K562 (cell line): ENCODE results near the gene TXNRD2. TPM values are rescaled to one million over a fixed set of nuclear protein-coding genes. Genes with fewer than 3 reads are reported as not detected.
A peak's percentile ranks its signal among the peaks of the same experiment; 100 is the strongest.

Source experiments
- CHD2 ChIP-seq: IDR thresholded peaks from 2 replicates; pipeline ENCODE4 v1.6.1; 2011; ENCODE audit warnings: low read depth, low read length
- ETS1 ChIP-seq: conservative IDR thresholded peaks from 2 replicates; pipeline ENCODE4 v1.6.1; 2011; ENCODE audit warnings: low read depth, mild to moderate bottlenecking, low read length; ENCODE audit not compliant: control insufficient read depth
- ETV1 ChIP-seq: fragments of 450-650 bp; conservative IDR thresholded peaks from 2 replicates; pipeline ENCODE4 v1.6.1; 2016; ENCODE audit warnings: missing genetic modification characterization, control low read depth, low read depth, missing compliant biosample characterization
- HMGXB4 ChIP-seq: sonication (generic); formaldehyde crosslinking; IDR thresholded peaks from 2 replicates; pipeline ENCODE4 v1.8.1; 2023; ENCODE audit warnings: mild to moderate bottlenecking, missing genetic modification reagents
- KLF1 ChIP-seq: fragments of 450-650 bp; IDR thresholded peaks from 2 replicates; pipeline ENCODE4 v1.6.1; 2016; ENCODE audit warnings: missing genetic modification characterization, missing compliant biosample characterization
- L3MBTL2 ChIP-seq: fragments of 450-650 bp; IDR thresholded peaks from 2 replicates; pipeline ENCODE4 v1.6.1; 2016; ENCODE audit warnings: mild to moderate bottlenecking, moderate library complexity
- MLX ChIP-seq, 2 experiments: fragments of 450-650 bp in 1 of 2; sonication (generic) in 1 of 2; formaldehyde crosslinking; conservative IDR thresholded peaks; 2 replicates each; pipeline versions ENCODE4 v1.4.0 to v1.8.1; 2020 to 2022; ENCODE audit warnings: mild to moderate bottlenecking in 1 of 2, missing genetic modification reagents in 1 of 2
- PCBP1 ChIP-seq: fragments of 200-400 bp; formaldehyde crosslinking; IDR thresholded peaks from 2 replicates; pipeline ENCODE4 v1.6.1; 2018; ENCODE audit warnings: mild to moderate bottlenecking, low read depth, low read length; ENCODE audit not compliant: poor library complexity, severe bottlenecking
- PML ChIP-seq: IDR thresholded peaks from 2 replicates; pipeline ENCODE4 v1.6.1; 2012; ENCODE audit warnings: low read length, inconsistent platforms
- RCOR1 ChIP-seq, 2 experiments: IDR thresholded peaks; 2 replicates each; pipeline ENCODE4 v1.6.1; 2012; ENCODE audit warnings: low read depth in 2 of 2, low read length in 2 of 2, borderline replicate concordance in 1 of 2, improper control_type of control experiment in 1 of 2
- SAP30 ChIP-seq: fragments of 200-600 bp; sonication (generic); IDR thresholded peaks from 2 replicates; pipeline ENCODE4 v1.6.1; 2012; ENCODE audit warnings: borderline replicate concordance, low read depth, mild to moderate bottlenecking, moderate library complexity, low read length, control low read depth, inconsistent platforms; ENCODE audit not compliant: insufficient read depth, poor library complexity, severe bottlenecking
- SMAD4 ChIP-seq: fragments of 250-450 bp; sonication (Bioruptor Pico); conservative IDR thresholded peaks from 2 replicates; pipeline ENCODE4 v1.8.0; 2021; ENCODE audit warnings: inconsistent platforms, mild to moderate bottlenecking, moderate library complexity
- TAF7 ChIP-seq: fragments of 450-650 bp; IDR thresholded peaks from 2 replicates; pipeline ENCODE4 v1.6.1; 2016; ENCODE audit warnings: missing genetic modification characterization, missing compliant biosample characterization
- polyA plus RNA-seq, 8 experiments: library from polyadenylated mRNA; depleted of rRNA in 4 of 8; stranded (reverse) in 5 of 8; unstranded in 3 of 8; fragments of >200 nt; fragmentation: Nextera tagmentation in 2 of 8; fragmentation: Illumina TruSeq in 1 of 8; extraction: Ambion mirVana in 2 of 8; extraction: Trizol in 1 of 8; gene quantifications; 2 replicates each; pipeline versions ENCODE4 v1.2.1 to v1.2.3, GENCODE V29; 2011 to 2014; ENCODE audit warnings: inconsistent platforms in 1 of 8, missing spikeins in 1 of 8
- total RNA-seq, 7 experiments: library from RNA; depleted of rRNA in 6 of 7; stranded (reverse); fragments of >200 nt in 6 of 7; fragmentation: Illumina TruSeq in 2 of 7; extraction: Trizol in 2 of 7; gene quantifications; 2 replicates each; pipeline versions ENCODE4 v1.2.1 to v1.2.3, GENCODE V29; 2011 to 2021; ENCODE audit warnings: low replicate concordance in 1 of 7

Gene TXNRD2
- total and polyA plus RNA-seq, 9 of the 15 experiments (the other 6 are each of a cell fraction or from before 2014, with no cell fraction given) = 3.3 to 80.2 (median 49.4) TPM

- TF ChIP-seq MLX (CRISPR knock-in tag; conservative IDR thresholded peaks at IDR 0.05) = peak in 1 of 2 experiments; percentile 39; a peak in 1 of 4 replicates
- peak; percentile 72 to 98 for TF ChIP-seq RCOR1 (IDR thresholded peaks at IDR 0.05; ENCODE audit: borderline replicate concordance in 1 of 2, low read depth in 2 of 2, low read length in 2 of 2)
- TF ChIP-seq KLF1 (tag) = peak; percentile 48; the same call in 1 of the 2 replicates
- TF ChIP-seq CHD2 = 0 out of 2 replicates have a peak, but pooled peaks have one; percentile 21
- TF ChIP-seq PML = peak; percentile 20; the same call in 1 of the 2 replicates
- TF ChIP-seq PCBP1 = no peak
- 0 out of 2 replicates have a peak, but pooled peaks have one; percentile 9 for TF ChIP-seq TAF7 (tag)
- peak; percentile 59; the same call in 1 of the 2 replicates for TF ChIP-seq HMGXB4 (CRISPR knock-in tag)
- TF ChIP-seq ETV1 = 0 out of 2 replicates have a peak, but pooled peaks have one; percentile 20
- TF ChIP-seq SAP30 = peak; percentile 11
- 0 out of 2 replicates have a peak, but pooled peaks have one; percentile 11 for TF ChIP-seq SMAD4
- peak; percentile 31; the same call in 1 of the 2 replicates for TF ChIP-seq ETS1
- no peak for TF ChIP-seq L3MBTL2
Observed at GRCh38 chr22:19974268-19974861, 32.7 kb upstream of the TXNRD2 start (continued).
